HG02981 (cell line): ENCODE measurements around the gene PPCDC.

Source experiments
- ATAC-seq: cut with Tn5 transposase; IDR thresholded peaks from one replicate; pipeline ENCODE4 v1.9.1; 2021; ENCODE audit warnings: mild to moderate bottlenecking, moderate library complexity; ENCODE audit not compliant: unreplicated experiment

Gene PPCDC

GRCh38 chr15:75008629-75009326, 14.6 kb upstream of the PPCDC start:
- ATAC-seq = peak; percentile 84

DNA sequence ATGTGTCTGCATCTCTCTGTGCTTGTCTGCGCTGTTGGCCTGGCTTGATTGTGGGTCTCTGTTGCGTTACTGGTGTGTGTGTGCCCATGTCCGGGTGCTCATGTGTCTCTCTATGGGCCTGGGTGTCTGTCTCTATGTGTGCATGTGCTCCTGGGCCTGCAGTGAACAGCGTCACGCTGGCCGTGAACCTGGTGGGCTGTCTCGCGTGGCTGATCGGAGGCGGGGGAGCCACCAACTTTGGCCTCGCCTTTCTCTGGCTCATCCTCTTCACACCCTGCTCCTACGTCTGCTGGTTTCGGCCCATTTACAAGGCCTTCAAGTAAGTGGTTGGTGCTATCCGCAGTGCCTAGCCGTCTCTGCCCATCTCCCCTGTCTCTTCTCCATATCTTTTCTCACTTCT, 7.0 kb upstream of the PPCDC start:
- ATAC-seq = no peak

DNA sequence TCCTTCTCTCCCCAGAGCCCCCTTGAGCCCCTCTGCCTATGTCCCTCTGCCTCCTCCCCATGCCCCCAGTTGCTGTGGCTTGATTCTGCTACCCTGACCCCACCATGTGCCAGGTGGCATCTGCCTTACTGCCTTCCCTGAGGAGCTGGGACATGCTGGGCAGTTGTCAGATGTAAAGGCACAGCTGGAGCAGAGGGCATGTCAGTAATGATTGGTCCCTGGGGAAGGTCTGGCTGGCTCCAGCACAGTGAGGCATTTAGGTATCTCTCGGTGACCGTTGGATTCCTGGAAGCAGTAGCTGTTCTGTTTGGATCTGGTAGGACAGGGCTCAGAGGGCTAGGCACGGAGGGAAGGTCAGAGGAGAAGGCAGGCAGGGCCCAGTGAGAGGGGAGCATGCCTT, 3.5 kb upstream of the PPCDC start:
- no peak for ATAC-seq

GRCh38 chr15:75021341-75021740, 2.0 kb upstream of the PPCDC start:
- ATAC-seq = no peak

GRCh38 chr15:75022783-75023180, 608 bp upstream of the PPCDC start:
- no peak for ATAC-seq

DNA sequence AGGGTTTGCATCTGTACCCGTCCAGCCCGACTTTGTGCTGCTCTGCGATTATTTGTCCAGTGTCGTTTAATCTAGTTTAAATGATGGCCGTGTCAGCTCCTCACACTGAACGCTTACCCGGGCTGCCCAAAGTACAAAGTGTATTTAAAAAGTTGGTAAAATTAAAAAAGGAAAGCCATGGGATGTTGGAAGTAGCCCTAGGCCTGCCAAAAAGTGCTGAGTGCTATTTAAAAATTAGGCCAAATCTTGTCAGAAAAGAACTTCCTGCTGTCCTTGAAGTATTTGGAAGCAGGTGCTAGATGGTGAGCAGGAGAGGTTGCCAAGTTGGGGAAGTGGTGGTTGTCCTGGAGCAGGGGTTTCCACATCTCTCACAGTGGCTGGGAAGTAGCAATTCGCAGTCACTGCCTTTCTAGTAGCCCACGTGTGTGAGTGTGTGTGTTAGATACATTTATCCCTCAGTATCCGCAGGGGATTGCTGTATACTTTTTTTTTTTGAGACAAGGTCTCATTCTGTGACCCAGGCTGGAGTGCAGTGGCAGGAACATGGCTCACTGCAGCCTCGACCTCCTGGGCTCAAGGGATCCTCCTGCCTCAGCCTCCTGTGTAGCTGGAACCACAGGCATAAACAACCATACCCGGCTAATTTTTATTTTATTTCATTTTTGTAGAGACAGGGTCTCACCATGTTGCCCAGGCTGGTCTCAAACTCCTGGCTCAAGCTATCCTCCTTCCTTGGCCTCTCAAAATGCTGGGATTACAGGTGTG, 664 bp downstream of the PPCDC start:
- no peak for ATAC-seq

DNA sequence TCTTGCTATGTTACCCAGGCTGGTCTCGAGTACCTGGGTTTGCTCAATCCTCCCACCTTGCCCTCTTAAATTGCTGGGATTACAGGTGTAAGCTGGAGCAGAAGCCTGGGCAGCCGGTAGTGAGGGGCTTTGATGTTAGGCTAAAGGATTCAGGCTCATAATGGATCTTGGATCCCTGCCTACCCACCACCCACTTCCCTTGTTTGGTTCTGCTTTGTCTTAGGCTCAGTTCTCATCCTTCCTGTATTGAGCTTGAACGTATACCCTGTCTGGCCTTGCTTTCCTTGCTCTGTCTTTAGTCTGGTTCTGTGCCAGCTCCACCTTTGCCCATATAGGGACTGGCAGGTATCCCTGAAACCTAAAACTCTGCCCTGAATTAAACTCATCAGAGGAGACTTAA, 1.7 kb downstream of the PPCDC start:
- no peak for ATAC-seq

- no peak for ATAC-seq
These were observed 2.3 kb downstream of the PPCDC start for GRCh38 chr15:75025548-75026260.

DNA sequence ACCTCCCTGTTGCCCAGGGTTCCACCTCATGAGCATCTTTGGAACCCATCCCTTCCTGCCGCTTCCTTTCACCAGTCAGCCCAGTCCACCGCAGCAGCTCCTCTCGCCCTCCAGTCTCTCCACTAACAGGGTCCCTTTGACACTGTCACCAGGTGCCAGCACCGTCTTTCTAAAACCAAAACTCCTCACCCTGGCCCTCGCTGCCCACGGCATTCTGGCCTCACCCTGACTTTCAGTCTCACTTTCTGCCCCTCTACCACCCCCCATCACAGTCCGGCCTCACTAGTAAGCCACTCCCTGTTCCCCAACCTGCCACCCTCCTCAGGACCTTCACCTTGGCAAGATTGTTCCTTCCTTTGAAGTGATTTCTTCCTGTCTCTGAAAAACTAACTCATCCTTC, 4.2 kb downstream of the PPCDC start:
- ATAC-seq = no peak

- no peak for ATAC-seq
These were observed 5.6 kb downstream of the PPCDC start for GRCh38 chr15:75028991-75029377.

DNA sequence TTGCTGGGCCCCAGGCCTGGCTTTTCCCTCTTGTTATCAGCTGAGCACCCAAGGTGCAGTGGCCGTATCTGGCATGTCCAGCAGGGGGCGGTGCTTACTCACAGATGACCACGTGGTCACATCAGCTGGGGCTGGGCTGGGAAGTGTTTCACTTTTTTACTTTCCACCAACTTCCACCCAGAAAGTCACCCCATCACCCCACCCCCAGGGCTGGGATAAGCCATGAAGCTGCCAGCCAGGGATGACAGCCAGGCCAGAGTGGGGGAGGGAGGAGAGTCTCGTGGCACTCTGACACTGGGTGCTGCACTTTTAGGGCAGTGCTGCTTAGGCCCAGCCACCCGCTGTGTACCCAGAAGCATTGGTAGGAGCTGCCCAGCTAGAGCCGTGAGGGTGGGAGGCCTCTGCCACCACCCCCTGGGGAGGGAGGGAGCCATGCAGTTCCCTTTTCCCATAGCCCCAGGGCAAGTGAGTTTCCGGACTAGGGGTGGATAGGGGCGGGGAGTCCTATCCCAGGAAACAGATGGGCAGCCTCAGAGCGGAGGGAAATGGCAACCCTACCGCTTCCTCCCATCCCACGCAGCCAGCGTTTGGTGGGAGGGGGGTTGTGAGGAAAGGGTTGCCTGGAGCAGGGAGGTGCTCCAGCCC, 6.1 kb downstream of the PPCDC start:
- no peak for ATAC-seq

- ATAC-seq = no peak
These were observed 6.6 kb downstream of the PPCDC start for GRCh38 chr15:75030023-75030413.

DNA sequence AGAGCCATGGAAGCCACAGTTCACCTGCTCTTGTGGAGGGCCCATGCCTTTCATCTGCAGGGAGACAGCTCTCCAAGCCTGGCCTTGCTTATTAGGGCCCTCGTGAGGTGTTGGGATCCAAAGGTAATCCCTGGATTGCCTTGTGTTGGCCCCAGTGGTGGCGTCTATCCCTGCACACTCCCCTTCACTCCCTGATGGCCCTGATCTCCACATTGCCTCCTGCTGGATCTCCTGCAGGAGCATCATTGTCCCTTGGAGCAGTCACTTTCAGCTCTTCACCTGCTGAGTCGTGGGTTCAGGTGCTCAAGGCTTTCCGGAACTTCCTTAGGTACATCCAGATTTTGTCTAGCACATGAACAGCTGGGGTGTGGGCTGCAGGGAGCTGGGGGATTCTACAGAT, 7.0 kb downstream of the PPCDC start:
- ATAC-seq = no peak

- ATAC-seq = no peak
These were observed 8.5 kb downstream of the PPCDC start for GRCh38 chr15:75031848-75032247.

- no peak for ATAC-seq
These were observed 9.0 kb downstream of the PPCDC start for GRCh38 chr15:75032395-75032794.

DNA sequence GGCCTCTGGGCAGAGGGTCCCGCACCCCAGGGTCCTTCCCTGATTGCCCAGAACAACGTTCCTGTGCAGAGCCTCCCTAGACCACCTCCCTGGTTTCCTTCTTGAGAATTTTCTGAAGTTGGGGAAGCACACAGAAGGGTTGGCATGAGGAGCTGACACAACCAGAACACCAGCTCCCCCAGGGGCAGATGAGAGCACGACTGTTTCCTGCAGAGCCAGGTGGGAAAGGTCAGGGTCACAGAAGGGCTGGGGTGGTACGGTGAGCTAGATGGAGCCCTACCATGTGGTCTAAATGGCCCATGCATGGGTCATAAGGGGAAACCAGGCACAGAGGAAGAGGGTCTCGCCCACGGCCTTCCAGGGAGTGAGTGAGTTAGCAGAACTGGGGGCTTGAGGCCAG, 10.4 kb downstream of the PPCDC start:
- ATAC-seq = no peak

- ATAC-seq = no peak
These were observed 11.2 kb downstream of the PPCDC start for GRCh38 chr15:75034615-75035014.

DNA sequence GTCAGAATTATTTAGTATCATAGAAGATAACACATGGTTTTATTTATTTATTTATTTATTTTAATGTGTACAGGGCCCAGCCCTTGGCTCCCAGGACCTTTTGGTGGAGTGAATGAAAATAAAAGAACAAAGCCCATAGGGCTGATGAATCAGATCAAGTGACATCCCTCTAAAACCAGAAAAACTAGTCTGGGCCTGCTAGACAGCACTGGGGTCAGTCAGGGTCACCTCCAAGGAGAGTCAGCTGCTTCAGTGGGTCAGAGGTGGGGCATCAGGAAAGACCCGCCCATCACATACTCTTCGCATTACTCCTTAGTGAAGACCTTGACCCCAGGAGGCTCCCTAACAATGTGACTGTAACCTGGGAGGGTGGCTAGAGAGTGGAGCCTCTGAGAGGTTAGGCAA, 12.8 kb downstream of the PPCDC start:
- no peak for ATAC-seq

DNA sequence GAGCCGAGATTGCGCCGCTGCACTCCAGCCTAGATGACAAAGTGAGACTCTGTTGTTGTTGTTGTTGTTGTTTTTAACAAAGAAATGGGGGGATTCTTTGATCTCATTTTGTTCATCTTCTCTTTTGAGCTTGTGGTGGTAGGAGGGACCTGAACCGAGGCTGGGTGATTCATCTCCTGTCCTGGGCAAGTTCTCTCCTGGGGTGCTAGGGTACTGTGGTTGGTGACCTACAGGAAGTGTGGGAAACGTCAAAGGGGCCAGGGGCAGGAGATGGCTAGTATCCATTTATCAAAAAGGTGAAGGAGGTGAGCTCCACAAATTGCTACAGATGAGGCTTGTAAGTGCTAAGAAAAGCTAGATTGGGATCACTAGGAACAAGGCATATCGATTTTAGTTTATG, 14.3 kb downstream of the PPCDC start:
- ATAC-seq = no peak

GRCh38 chr15:75038231-75038630, 14.8 kb downstream of the PPCDC start:
- ATAC-seq = no peak

DNA sequence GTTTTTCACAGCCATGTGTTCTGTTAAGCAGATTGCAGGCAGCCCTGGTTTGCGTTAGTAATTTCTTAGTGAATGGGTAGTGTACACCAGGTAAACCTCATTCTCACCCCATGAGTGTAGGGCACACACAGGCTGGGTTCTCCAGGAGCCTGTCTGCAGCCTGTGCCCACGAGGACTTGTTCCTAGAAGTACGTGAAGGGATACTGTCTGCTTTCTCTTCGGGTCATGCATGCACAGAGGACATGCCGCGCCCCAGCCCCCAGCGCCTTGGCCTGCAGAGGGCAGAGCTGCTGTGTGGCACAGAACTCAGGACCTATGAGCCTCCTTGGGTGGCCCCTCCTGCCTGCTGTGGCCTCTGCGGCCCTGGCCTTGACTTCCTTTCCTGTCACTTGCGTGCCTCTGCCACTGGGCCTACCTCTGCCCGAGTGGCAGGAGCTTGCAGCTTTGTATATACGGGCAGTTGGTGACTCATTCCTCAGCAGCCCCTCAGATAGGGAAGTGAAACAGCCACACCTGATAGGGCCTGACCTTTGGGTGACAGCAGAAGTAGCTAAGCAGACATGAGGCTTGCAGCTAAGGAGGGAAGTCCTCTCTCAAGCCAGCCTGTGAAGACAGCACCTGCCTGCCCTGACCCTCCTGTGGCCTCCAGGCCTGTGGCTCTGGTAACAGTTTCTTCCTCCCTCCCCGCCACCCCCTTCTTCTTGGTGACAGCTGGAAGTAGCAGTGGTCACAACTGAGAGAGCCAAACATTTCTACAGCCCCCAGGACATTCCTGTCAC, 19.5 kb downstream of the PPCDC start:
- peak; percentile 65 for ATAC-seq
